ENCODE data around the gene SETD2.
"Not testable (repeated sequence)": the region's sequence is repeated elsewhere in the genome, so short reads cannot be mapped to it uniquely, and the experiment has no call there.

Gene SETD2

DNA sequence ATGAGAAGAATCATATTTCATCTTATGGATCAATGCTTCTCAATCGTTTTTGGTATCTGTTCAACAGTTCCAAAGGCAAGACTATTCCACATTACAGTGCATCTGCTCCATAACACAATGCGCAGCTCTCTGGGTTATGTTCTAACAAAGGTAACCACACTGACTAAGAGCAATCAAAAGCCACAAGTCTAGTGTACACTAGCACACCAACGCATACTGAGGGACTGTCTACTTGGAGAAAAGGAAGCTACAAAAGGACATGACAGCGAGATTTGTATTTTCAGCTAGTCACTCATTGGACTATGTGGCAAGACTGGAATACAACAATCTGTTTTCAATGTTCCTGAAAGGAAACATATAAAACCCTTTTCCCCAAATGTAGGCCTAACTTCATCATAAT, 35.8 kb downstream of the SETD2 start:
- Mint-ChIP-seq H3K4me3 (no peak overlapping the region), H3K36me3 (ENCODE audit: low read depth) (peaks cover 41% of the 10 kb centered on the region), H3K4me1 (ENCODE audit: low read depth) (peaks cover 51% of the 10 kb centered on the region), H3K9me3 (no peaks in the 10 kb centered on the region), H3K27me3 (no peaks in the 10 kb centered on the region), H3K27ac (no peak overlapping the region)
- DNase-seq = no peak

DNA sequence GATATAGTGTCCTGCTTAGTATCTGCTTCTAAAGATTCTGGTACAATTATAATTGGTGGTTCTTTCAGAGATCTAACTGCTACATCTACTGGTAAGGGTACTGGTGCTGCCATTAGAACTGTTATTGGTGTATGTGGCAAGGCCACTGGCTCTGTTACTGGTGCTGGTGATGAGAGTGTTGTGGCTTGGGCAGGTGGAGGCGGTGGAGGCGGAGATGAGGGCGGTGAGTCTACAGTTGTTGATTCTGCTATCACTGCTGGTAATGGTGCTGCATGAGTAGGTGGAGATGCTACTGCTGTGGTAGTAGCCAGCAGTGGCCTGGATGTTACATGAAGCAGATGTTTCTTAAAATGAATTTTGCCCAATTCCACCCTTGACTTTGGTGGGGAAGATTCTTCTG, 40.1 kb downstream of the SETD2 start:
- Mint-ChIP-seq H3K27ac (peak overlapping the region; percentile 11), H3K27me3 (no peaks in the 10 kb centered on the region), H3K4me1 (ENCODE audit: low read depth) (peaks cover 56% of the 10 kb centered on the region), H3K9me3 (peaks cover 2% of the 10 kb centered on the region), H3K36me3 (ENCODE audit: low read depth) (peaks cover 77% of the 10 kb centered on the region), H3K4me3 (no peak overlapping the region)
- no peak for DNase-seq

DNA sequence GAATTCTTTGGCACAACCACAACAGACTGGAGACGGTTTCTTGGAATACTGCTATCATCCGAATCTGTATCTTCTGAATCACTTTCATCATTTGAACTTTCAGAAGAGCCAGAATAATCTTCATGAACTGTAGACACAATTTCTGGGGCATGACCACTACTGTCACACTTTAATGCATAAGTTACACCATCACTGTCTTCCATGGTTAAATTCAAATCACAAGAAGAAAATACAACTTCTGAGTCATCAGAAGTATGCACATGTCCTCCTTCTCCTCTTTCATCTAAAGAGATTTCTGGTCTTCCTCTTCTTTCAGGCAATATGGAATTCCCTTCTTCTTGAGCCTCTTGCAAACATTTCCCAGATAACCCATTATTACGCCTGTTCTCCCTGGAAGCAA, 42.5 kb downstream of the SETD2 start:
- DNase-seq = no peak
- peaks cover 50% of the 10 kb centered on the region for H3K4me1 Mint-ChIP-seq (ENCODE audit: low read depth)
- H3K36me3 Mint-ChIP-seq (ENCODE audit: low read depth) = peaks cover 88% of the 10 kb centered on the region
- no peaks in the 10 kb centered on the region for H3K27me3 Mint-ChIP-seq
- peaks cover 2% of the 10 kb centered on the region for H3K9me3 Mint-ChIP-seq
- H3K4me3 Mint-ChIP-seq = no peak overlapping the region
- no peak overlapping the region for H3K27ac Mint-ChIP-seq

DNA sequence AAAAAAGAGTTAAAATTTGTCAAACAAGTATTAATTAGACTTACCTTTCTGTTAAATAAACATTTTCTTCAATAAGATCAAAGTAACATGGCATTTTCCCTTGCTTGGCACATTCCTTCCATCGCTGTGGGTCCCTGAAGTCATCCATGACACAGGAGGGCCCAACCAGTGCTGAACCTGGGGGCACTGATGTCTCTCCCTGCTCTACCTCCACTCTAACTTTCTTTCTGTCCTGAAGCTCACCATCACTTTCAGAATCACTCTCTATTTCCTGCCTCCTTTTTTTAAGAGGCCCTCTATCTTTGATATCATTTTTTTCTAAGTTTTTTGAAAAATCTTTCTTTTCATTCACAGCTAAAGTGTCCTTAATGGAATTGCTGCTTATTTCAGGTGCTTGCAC, 43.8 kb downstream of the SETD2 start:
- peaks cover 85% of the 10 kb centered on the region for H3K36me3 Mint-ChIP-seq (ENCODE audit: low read depth)
- no peaks in the 10 kb centered on the region for H3K27me3 Mint-ChIP-seq
- DNase-seq = no peak
- peaks cover 44% of the 10 kb centered on the region for H3K4me1 Mint-ChIP-seq (ENCODE audit: low read depth)
- peaks cover 2% of the 10 kb centered on the region for H3K9me3 Mint-ChIP-seq
- peak overlapping the region; percentile 85 for H3K27ac Mint-ChIP-seq
- no peak overlapping the region for H3K4me3 Mint-ChIP-seq

DNA sequence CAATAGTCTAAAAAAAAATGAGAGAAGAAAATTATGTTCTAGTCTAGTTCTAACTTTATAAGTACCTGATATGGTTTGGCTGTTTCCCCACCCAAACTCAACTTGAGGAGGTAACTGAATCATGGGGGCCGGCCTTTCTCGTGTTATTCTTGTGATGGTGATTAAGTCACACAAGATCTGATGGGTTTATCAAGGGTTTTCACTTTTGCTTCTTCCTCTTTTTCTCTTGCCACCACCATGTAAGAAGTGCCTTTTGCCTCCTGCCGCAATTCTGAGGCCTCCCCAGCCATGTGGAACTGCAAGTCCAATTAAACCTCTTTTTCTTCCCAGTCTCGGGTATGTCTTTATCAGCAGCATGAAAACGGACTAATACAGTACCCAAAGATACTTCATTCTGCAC, 44.5 kb downstream of the SETD2 start:
- peak overlapping the region; percentile 53 for H3K27ac Mint-ChIP-seq
- H3K27me3 Mint-ChIP-seq, H3K9me3 Mint-ChIP-seq, H3K4me3 Mint-ChIP-seq, DNase-seq: not testable (repeated sequence)
- peaks cover 46% of the 10 kb centered on the region for H3K4me1 Mint-ChIP-seq (ENCODE audit: low read depth)
- peaks cover 87% of the 10 kb centered on the region for H3K36me3 Mint-ChIP-seq (ENCODE audit: low read depth)

DNA sequence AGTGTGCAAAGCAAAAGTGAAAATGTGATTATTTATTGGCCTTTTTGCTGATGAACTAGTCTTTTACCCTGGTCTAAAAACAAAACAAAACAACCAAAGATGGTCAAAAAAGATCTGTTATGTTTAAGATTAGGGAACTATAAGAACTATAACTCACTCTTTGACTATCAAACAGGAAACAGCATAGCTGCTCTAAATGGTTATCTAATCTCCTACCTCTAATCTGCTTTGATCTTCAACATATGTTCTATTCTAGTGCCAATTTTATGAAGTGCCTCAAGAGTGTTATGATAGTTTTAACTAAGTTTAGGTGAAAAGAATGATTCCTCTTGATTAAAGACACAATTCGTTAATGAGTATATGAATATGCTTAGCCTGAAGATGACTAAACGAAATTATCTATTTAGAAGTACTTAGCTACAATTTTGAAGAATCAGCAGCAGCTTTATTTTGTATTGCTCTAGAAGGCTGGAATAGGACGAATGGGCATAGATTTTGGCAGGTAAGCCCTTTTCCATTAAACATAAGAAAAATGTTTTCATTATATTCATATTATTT, 46.0 kb downstream of the SETD2 start:
- peak overlapping the region; percentile 16 for H3K27ac Mint-ChIP-seq
- H3K27me3 Mint-ChIP-seq = no peaks in the 10 kb centered on the region
- H3K36me3 Mint-ChIP-seq (ENCODE audit: low read depth) = peaks cover 87% of the 10 kb centered on the region
- no peak for DNase-seq
- no peak overlapping the region for H3K4me3 Mint-ChIP-seq
- peaks cover 42% of the 10 kb centered on the region for H3K4me1 Mint-ChIP-seq (ENCODE audit: low read depth)
- peaks cover 2% of the 10 kb centered on the region for H3K9me3 Mint-ChIP-seq

DNA sequence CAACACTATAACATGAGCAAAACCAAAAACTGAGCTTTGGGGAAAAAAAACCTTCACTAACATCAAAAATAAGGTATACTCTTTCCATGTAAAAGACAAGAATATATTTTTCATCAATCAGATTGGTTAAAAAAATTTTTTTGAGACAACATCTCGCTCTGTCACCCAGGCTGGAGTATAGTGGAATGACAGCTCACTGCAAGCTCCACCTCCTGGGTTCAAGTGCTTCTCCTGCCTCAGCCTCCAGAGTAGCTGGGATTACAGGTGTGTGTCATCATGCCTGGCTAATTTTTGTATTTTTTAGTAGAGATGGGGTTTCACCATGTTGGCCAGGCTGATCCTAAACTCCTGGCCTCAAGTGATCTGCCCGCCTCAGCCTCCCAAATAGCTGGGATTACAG, 48.4 kb downstream of the SETD2 start:
- not testable (repeated sequence) for DNase-seq, H3K27ac Mint-ChIP-seq, H3K27me3 Mint-ChIP-seq, H3K4me3 Mint-ChIP-seq, H3K9me3 Mint-ChIP-seq
- Mint-ChIP-seq H3K36me3 (ENCODE audit: low read depth) (peaks cover 86% of the 10 kb centered on the region), H3K4me1 (ENCODE audit: low read depth) (peaks cover 23% of the 10 kb centered on the region)

DNA sequence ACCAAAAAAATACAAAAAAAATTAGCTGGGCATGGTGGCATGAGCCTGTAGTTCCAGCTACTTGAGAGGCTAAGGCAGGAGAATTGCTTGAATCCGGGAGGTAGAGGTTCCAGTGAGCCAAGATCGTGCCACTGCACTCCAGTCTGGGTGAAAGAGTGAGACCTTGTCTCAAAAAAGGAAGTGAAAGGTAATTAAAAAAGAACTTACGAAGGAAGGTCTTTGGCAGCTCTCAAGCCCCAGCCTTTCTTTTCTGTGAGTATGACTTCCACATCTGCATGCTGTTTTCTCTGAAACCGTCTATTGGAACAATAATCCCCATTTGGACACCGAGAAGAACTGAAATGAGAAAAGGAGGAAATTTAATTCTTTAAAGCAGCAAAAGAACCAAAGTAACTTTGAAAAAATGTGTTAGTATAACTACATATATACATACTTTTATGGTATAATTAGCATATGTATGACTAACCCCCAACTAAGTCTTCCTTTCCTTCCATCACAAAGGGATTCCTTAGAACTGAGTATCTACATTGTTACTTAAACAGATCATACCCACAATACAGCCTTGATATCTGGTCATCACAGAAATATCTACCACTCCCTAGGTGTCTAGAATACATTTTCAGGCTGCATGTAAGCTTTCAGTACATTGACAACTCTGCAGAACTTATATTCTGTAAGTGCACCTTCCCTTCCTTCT, 50.1 kb downstream of the SETD2 start:
- peaks cover 84% of the 10 kb centered on the region for H3K36me3 Mint-ChIP-seq (ENCODE audit: low read depth)

DNA sequence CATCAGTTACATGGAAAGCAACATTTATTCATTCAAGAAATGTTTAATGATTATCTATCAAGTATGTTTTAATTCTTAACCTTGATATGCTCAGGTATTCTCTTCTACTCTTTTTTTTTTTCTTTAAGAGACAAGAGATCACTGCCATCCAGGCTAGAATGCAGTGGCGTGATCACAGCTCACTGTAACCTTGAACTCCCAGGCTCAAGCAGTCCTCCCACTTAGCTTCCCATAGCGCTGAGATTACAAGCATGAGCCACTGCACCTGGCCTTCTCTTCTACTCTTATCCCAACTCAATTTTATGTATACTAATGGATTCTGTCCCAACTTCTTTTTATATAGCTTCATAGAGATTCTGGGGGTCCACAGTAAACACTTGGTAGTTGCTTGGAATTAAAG, 50.9 kb downstream of the SETD2 start:
- H3K27ac Mint-ChIP-seq = no peak overlapping the region
- H3K27me3 Mint-ChIP-seq = no peaks in the 10 kb centered on the region
- no peak overlapping the region for H3K4me3 Mint-ChIP-seq
- H3K4me1 Mint-ChIP-seq (ENCODE audit: low read depth) = peaks cover 10% of the 10 kb centered on the region
- H3K36me3 Mint-ChIP-seq (ENCODE audit: low read depth) = peaks cover 91% of the 10 kb centered on the region
- DNase-seq = no peak
- no peaks in the 10 kb centered on the region for H3K9me3 Mint-ChIP-seq

More for the DNA sequence above, 50.1 kb downstream of the SETD2 start:
- Mint-ChIP-seq H3K27me3 (no peaks in the 10 kb centered on the region), H3K4me1 (ENCODE audit: low read depth) (peaks cover 12% of the 10 kb centered on the region), H3K9me3 (no peaks in the 10 kb centered on the region), H3K4me3 (no peak overlapping the region), H3K27ac (no peak overlapping the region)
- DNase-seq = no peak

DNA sequence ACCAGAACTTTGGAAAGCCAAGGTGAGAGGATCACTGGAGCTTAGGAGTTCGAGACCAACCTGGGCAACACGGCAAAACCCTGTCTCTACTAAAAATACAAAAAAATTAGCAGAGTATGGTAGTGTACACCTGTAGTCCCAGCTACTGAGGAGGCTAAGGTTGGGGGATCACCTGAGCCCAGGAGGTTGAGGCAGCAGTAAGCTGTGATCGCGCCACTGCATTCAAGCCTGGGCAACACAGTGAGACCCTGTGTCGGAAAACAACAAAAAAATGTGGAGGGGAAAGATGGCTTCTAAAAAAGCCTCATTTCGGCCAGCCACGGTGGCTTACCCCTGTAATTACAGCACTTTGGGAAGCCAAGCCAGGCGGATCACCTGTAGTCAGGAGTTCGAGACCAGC, 54.5 kb downstream of the SETD2 start:
- H3K9me3 Mint-ChIP-seq = no peaks in the 10 kb centered on the region
- no peak overlapping the region for H3K27ac Mint-ChIP-seq

DNA sequence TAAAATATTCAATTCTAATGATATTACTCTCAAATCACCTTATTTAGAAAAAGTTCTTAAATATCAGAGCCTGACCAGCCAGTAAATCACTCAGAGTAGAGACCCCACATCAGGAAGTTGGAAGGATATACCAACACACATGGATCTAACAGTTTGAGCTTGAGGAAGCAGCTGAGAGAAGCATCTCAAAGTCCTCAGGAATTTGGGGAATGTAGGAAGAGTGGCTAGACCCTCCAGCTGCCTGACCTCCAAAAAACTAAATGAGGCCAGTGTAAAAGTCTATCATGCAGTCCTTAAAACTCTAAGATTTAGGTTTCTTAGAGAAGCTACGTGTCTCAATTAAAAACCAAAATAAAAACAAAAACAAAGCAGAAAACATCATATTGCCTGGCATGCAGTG, 55.4 kb downstream of the SETD2 start:
- H3K27me3 Mint-ChIP-seq = no peaks in the 10 kb centered on the region
- peaks cover 2% of the 10 kb centered on the region for H3K4me1 Mint-ChIP-seq (ENCODE audit: low read depth)
- no peaks in the 10 kb centered on the region for H3K9me3 Mint-ChIP-seq
- no peak for DNase-seq
- peak overlapping the region; percentile 34 for H3K27ac Mint-ChIP-seq
- H3K4me3 Mint-ChIP-seq = no peak overlapping the region
- H3K36me3 Mint-ChIP-seq (ENCODE audit: low read depth) = peaks cover 83% of the 10 kb centered on the region

More for the DNA sequence above, 54.5 kb downstream of the SETD2 start:
- Mint-ChIP-seq H3K4me3 (no peak overlapping the region), H3K27me3 (no peaks in the 10 kb centered on the region), H3K36me3 (ENCODE audit: low read depth) (peaks cover 87% of the 10 kb centered on the region), H3K4me1 (ENCODE audit: low read depth) (peaks cover 2% of the 10 kb centered on the region)
- DNase-seq = no peak

DNA sequence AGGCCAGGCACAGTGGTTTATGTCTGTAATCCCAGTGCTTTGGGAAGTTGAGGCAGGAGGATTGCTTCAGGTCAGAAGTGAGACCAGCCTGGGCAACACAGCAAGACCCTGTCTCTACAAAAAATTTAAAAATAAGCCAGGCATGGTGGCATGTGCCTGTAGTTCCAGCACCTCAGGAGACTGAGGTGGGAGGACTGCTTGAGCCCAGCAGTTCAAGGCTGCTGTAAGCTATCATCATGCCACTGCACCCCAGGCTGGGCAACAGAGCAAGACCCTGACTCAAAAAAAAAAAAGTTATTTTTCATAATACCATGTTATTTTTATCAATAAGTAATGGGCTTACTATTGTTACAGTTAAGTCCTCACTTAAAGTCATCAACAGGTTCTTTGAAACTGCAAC, 59.7 kb downstream of the SETD2 start:
- Mint-ChIP-seq H3K27me3 (no peaks in the 10 kb centered on the region), H3K4me3 (no peak overlapping the region), H3K36me3 (ENCODE audit: low read depth) (peaks cover 76% of the 10 kb centered on the region), H3K27ac (no peak overlapping the region), H3K9me3 (no peaks in the 10 kb centered on the region), H3K4me1 (ENCODE audit: low read depth) (peaks cover 2% of the 10 kb centered on the region)
- DNase-seq = no peak

DNA sequence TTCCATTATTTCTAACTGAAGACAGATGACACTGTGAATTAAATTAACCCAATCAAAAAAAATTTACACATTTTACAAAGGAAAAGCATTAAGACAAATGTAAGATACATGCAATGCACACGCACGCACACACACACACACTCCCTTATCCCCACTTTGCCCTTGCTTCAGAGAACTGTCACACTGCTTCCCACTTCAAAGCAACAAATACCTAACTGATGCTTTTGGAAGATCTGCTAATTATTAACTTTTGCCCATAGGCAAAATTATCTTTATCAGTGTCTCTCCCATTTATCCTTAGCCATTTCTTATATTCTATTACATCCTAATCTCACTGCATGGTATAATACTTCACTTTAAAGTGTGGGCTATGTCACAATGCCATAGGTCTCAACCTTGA, 60.3 kb downstream of the SETD2 start:
- H3K9me3 Mint-ChIP-seq = no peaks in the 10 kb centered on the region

DNA sequence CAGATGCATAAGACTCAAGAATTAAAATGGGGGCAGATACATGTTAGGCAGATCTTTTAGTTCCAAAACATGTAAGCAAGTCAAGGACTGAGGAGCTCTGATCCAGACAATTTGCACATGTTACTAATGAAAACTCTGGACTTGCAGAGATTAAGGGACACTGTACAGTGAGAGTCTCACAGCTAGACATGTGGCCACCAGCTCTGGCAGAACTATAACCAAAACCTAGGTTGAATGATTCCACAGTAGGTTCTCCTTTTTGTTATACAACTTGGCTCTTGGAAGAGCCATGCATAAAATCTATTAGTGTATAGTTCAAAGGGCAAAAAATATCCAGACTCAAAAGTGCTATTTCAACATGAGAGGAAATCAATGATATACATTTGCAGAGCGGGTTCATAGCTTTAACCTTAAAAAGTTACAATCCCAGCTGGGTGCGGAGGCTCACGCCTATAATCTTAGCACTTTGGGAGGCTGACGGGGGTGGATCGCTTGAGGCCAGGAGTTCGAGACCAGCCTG, 61.8 kb downstream of the SETD2 start:
- Mint-ChIP-seq H3K9me3 (no peaks in the 10 kb centered on the region), H3K36me3 (ENCODE audit: low read depth) (peaks cover 78% of the 10 kb centered on the region), H3K4me1 (ENCODE audit: low read depth) (peaks cover 4% of the 10 kb centered on the region), H3K27ac (no peak overlapping the region), H3K27me3 (no peaks in the 10 kb centered on the region), H3K4me3 (no peak overlapping the region)
- no peak for DNase-seq

More for the DNA sequence above, 60.3 kb downstream of the SETD2 start:
- H3K4me1 Mint-ChIP-seq (ENCODE audit: low read depth) = peaks cover 2% of the 10 kb centered on the region
- no peak overlapping the region for H3K27ac Mint-ChIP-seq
- no peaks in the 10 kb centered on the region for H3K27me3 Mint-ChIP-seq
- H3K4me3 Mint-ChIP-seq = no peak overlapping the region
- H3K36me3 Mint-ChIP-seq (ENCODE audit: low read depth) = peaks cover 74% of the 10 kb centered on the region
- no peak for DNase-seq

DNA sequence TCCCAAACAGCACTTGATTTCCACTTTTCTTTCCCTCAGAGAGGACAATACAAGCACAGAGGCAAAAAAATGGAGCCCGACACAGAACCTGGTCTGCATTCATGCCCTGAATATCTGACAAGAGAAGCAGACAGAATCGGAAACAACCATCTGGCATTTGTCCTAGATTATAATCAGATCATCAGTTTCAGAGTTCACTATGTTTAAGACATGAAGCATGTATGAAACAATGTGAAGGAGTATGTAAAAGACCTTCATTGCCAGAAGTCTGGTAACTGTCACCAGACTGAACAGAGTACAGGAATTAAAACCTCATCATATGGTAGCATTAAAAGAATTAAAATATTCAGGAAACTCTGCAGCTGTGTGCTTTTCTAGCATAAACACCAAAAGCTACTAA, 65.0 kb downstream of the SETD2 start:
- no peak for DNase-seq
- peaks cover 6% of the 10 kb centered on the region for H3K4me1 Mint-ChIP-seq (ENCODE audit: low read depth)
- no peaks in the 10 kb centered on the region for H3K9me3 Mint-ChIP-seq
- peaks cover 85% of the 10 kb centered on the region for H3K36me3 Mint-ChIP-seq (ENCODE audit: low read depth)
- H3K27me3 Mint-ChIP-seq = no peaks in the 10 kb centered on the region
- H3K27ac Mint-ChIP-seq = peak overlapping the region; percentile 33
- H3K4me3 Mint-ChIP-seq = no peak overlapping the region

All from activated T-cell treated with anti-CD3 and anti-CD28 coated beads, Interleukin-2, amount 50 U/mL, for 24 hours (primary cell).